Measurements from ENCODE around the gene ANK2. TPM values are rescaled to one million over a fixed set of nuclear protein-coding genes. Genes with fewer than 3 reads are reported as not detected.
A peak's percentile ranks its signal among the peaks of the same experiment; 100 is the strongest.

ANK2 gene
- total RNA-seq, 6 experiments from 2014 or later = 1.4 to 9.0 (median 2.3) TPM

- Mint-ChIP-seq H3K36me3 (ENCODE audit: low read depth) (peaks cover 16% of the 10 kb centered on the region), H3K4me1 (ENCODE audit: low read depth) (peaks cover 21% of the 10 kb centered on the region)
These were observed 306.3 kb downstream of the ANK2 start for GRCh38 chr4:113355550-113356371.

GRCh38 chr4:113356453-113356852, 307.0 kb downstream of the ANK2 start:
- peaks cover 16% of the 10 kb centered on the region for H3K36me3 Mint-ChIP-seq (ENCODE audit: low read depth)

More at GRCh38 chr4:113355550-113356371, 306.3 kb downstream of the ANK2 start:
- peak overlapping the region; percentile 62; the same call in 1 of the 2 replicates for H3K27ac Mint-ChIP-seq
- peak overlapping the region; percentile 38 for H3K4me3 Mint-ChIP-seq
- TF ChIP-seq CTCF (IDR thresholded peaks at IDR 0.05) = peak; percentile 32; the same call in 1 of the 2 replicates
- H3K27me3 Mint-ChIP-seq (ENCODE audit: insufficient read depth) = peaks cover 28% of the 10 kb centered on the region
- DNase-seq = peak; percentile 83
- peaks cover 7% of the 10 kb centered on the region for H3K9me3 Mint-ChIP-seq

GRCh38 chr4:113358784-113359183, 309.3 kb downstream of the ANK2 start:
- TF ChIP-seq CTCF (IDR thresholded peaks at IDR 0.05) = peak; percentile 55
- peaks cover 16% of the 10 kb centered on the region for H3K36me3 Mint-ChIP-seq (ENCODE audit: low read depth)
- peaks cover 21% of the 10 kb centered on the region for H3K4me1 Mint-ChIP-seq (ENCODE audit: low read depth)
- no peak overlapping the region for H3K27ac Mint-ChIP-seq
- no peak for DNase-seq
- H3K27me3 Mint-ChIP-seq (ENCODE audit: insufficient read depth) = peaks cover 28% of the 10 kb centered on the region
- peaks cover 7% of the 10 kb centered on the region for H3K9me3 Mint-ChIP-seq
- H3K4me3 Mint-ChIP-seq = no peak overlapping the region

More at GRCh38 chr4:113356453-113356852, 307.0 kb downstream of the ANK2 start:
- DNase-seq = no peak
- Mint-ChIP-seq H3K4me3 (no peak overlapping the region), H3K4me1 (ENCODE audit: low read depth) (peaks cover 21% of the 10 kb centered on the region), H3K27me3 (ENCODE audit: insufficient read depth) (peaks cover 28% of the 10 kb centered on the region), H3K9me3 (peaks cover 7% of the 10 kb centered on the region), H3K27ac (no peak overlapping the region)
- no peak for TF ChIP-seq CTCF (IDR thresholded peaks at IDR 0.05)

- Mint-ChIP-seq H3K27me3 (ENCODE audit: insufficient read depth) (no peaks in the 10 kb centered on the region), H3K4me3 (no peak overlapping the region), H3K36me3 (ENCODE audit: low read depth) (no peaks in the 10 kb centered on the region), H3K9me3 (no peaks in the 10 kb centered on the region), H3K27ac (no peak overlapping the region), H3K4me1 (ENCODE audit: low read depth) (peaks cover 12% of the 10 kb centered on the region)
- TF ChIP-seq CTCF (IDR thresholded peaks at IDR 0.05) = no peak
- no peak for DNase-seq
These were observed 315.9 kb downstream of the ANK2 start for GRCh38 chr4:113365377-113365776.

- DNase-seq = peak; percentile 62
- no peaks in the 10 kb centered on the region; the same call in 1 of the 2 replicates for H3K27me3 Mint-ChIP-seq (ENCODE audit: insufficient read depth)
- H3K36me3 Mint-ChIP-seq (ENCODE audit: low read depth) = no peaks in the 10 kb centered on the region
- TF ChIP-seq CTCF (IDR thresholded peaks at IDR 0.05) = no peak
- H3K4me3 Mint-ChIP-seq = no peak overlapping the region
- peaks cover 12% of the 10 kb centered on the region for H3K4me1 Mint-ChIP-seq (ENCODE audit: low read depth)
- H3K9me3 Mint-ChIP-seq = no peaks in the 10 kb centered on the region
- peak overlapping the region; percentile 32; the same call in 1 of the 2 replicates for H3K27ac Mint-ChIP-seq
These were observed 318.6 kb downstream of the ANK2 start for GRCh38 chr4:113368056-113368455.
